ENCODE data around the gene HBM.
"Not testable (repeated sequence)": the region's sequence is repeated elsewhere in the genome, so short reads cannot be mapped to it uniquely, and the experiment has no call there.

HBM gene

GRCh38 chr16:188674-189073 lies 22.9 kb downstream of the HBM start:
- DNase-seq = peak; percentile 67

- DNase-seq = no peak
Observed at GRCh38 chr16:189604-190186, 23.9 kb downstream of the HBM start.

GRCh38 chr16:191831-192230 lies 26.1 kb downstream of the HBM start:
- DNase-seq = no peak

- no peak for DNase-seq
Observed at GRCh38 chr16:192686-193085, 26.9 kb downstream of the HBM start.

DNA sequence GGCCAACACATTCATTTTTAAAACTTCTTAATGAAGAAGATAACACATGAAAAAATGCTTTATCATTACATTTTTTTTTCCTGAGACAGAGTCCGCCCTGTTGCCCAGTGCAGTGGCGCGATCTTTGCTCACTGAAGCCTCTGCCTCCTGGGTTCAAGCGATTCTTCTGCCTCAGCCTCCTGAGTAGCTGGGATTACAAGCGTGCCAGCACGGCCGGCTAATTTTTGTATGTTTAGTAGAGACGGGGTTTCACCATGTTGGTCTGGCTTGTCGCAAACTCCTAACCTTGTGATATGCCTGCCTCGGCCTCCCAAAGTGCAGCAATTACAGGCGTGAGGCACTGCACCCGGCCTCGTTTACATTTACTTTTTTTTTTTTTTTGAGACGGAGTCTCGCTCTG lies 27.7 kb downstream of the HBM start:
- DNase-seq = no peak

GRCh38 chr16:194516-194915 lies 28.7 kb downstream of the HBM start:
- DNase-seq = no peak

GRCh38 chr16:200388-200787 lies 34.6 kb downstream of the HBM start:
- no peak for DNase-seq

- DNase-seq = no peak
Observed at GRCh38 chr16:203246-203645, 37.5 kb downstream of the HBM start.

DNA sequence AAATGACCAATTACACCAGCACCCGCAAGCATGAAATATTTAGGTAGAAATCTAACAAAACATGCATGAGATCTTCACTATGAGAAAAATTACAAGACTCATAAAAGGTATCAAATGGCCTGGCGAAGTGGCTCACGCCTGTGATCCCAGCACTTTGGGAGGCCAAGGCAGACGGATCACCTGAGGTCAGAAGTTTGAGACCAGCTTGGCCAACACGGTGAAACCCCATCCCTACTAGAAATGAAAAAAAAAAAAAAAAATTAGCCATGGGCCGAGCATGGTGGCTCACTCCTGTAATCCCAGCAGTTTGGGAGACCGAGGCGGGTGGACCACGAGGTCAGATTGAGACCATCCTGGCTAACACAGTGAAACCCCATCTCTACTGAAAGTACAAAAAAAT lies 38.3 kb downstream of the HBM start:
- not testable (repeated sequence) for DNase-seq

DNA sequence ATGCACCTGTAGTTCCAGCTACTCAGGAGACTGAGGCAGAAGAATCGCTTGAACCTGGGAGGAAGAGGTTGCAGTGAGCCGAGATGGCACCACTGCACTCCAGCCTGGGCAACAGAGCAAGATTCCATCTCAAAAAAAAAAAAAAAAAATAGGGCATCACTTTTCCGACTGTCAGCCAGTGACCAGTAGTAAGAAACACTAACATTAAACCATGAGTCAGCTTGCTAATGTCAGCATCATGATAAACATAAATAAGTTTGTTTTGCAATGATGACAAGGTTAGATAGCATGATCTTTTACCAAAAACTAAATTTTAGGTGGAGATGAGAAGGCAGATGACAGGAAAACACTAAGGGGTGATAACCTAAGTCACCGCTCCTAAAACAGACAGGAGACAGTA lies 43.6 kb downstream of the HBM start:
- not testable (repeated sequence) for DNase-seq

DNA sequence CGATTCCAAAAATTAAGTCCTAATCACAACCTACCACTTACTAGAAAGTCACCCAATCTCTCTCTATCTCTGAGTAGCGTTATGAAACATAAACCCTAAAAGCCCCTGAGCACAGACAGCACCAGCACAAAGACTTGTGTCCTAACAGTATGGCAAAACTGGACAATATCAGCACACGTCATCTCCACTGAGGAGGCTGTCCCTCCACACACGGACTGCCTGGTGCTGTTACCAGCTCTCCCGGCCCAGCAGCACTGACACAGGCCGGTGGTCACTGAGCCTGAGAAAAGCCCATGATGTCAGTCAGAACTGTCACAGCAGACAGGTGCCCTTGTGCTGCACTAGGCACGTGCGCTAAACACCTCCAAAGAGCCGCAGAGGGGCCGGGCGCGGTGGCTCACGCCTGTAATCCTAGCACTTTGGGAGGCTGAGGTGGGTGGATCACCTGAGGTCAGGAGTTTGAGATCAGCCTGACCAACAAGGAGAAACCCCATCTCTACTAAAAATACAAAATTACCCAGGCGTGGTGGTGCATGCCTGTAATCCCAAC lies 45.9 kb downstream of the HBM start:
- DNase-seq = not testable (repeated sequence)

GRCh38 chr16:212999-213398 lies 47.2 kb downstream of the HBM start:
- no peak for DNase-seq

All from activated effector memory CD4-positive, alpha-beta T cell treated with anti-CD3 and anti-CD28 coated beads, Interleukin-2, amount 50 U/mL, for 16 hours (primary cell).